ENCODE results near the gene IQCK.
"Not testable (repeated sequence)": the region's sequence is repeated elsewhere in the genome, so short reads cannot be mapped to it uniquely, and the experiment has no call there.

Gene IQCK

DNA sequence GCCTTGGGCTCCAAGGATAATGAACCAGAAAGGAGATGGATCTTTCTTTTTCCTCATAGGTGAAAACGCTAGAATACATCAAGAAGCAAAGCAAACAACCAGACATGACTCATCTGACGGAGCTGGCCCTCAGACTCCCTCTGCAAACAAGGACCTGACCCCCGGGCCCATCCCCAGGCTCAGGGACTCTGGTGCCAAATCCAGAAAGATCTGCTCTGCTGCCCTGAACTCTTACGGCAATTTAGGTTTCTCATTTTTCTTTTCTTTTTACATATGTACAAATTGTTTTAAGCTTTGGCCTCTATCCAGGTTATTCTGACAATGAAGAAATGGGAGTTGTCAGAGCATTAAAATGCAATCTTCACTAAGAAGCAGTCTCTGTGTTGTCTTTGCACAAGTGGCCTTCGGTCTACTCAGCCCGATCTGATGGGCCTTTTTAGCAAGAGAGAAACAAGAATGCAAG, 17.7 kb upstream of the IQCK start:
- no peak for DNase-seq

DNA sequence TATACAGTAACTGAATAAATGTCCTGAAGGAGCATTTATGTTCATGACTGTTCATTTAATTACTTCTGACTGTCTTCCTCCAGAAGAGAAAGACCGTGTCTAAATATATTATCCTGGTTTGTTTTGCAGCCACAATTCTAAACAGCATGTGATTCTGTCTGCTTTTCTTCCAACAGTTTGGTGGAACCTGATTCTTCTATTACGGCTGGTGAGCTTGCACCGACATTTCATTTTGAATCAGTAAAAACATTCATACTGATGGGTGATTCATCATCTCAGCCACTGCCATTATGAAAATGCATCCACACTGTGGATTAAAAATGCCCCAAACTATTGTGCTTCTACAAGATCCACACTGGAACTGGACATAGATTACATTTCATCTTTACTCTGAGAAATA, 17.0 kb upstream of the IQCK start:
- DNase-seq: no peak

DNA sequence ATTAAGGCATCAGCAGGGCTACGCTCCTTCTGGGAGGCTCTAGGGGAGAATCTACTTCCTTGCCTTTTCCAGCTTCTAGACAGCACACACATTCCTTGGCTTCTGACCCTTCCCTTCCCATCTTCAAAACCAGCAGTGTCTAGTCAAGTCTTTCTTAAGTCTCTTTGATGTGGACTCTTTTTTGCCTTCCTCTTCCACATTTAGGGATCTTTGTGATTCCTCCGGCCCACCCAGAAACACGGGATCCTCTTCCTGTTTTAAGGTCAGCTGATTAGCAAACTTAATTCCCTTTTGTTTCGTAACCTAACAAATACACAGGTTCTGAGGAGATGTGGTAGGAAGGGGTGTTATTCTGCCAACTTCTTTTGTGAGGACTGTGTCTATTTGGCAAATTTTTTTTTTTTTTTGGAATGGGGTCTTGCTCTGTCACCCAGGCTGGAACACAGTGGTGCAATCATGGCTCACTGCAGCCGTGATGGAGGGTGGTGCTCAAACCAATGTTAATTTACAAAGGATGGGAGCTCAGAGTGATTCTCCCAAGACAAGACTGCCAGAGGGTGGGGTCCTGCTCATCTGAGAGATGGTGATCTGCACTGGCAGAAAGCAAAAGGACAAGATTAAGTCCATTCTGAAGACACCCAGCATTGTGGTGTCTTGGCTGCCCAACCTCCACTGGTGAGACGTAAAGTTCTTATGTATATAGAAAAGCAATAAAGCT, 14.7 kb upstream of the IQCK start:
- no peak for DNase-seq

DNA sequence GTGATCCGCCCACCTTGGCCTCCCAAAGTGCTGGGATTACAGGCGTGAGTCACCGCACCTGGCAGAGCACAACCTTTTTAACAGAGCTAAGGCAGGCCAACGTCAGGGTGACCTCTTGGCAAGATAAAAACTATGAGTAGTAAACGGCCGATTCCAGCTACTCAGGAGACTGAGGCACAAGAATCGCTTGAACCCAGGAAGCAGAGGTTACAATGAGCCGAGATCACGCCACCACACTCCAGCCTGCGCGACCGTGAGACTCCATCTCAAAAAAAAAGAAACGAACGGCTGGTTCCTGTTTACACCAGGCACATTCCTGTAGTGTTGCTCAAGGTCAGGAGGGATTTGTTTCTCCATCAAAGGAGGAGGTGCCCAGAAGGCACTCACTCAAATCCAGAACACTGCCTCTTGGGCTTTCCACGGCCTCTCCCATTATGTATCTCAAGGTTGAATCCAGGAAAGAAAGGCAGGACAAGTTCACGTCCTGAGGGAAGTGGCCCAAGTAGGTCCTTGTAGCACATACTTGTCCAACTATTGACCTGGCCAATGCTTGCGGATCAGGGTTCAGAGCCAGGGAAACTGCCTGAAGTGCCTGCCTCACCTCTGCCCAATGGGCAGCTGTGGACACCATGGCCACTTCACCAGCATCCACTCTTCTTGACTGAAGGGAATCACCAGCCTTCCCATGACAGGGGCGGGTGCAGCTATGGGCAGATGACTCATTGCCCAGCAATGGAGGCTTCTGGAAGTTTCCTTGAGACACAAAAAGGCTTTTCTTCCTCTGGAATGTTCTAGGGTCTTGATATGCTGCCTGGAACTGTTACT, 13.5 kb upstream of the IQCK start:
- no peak for DNase-seq

DNA sequence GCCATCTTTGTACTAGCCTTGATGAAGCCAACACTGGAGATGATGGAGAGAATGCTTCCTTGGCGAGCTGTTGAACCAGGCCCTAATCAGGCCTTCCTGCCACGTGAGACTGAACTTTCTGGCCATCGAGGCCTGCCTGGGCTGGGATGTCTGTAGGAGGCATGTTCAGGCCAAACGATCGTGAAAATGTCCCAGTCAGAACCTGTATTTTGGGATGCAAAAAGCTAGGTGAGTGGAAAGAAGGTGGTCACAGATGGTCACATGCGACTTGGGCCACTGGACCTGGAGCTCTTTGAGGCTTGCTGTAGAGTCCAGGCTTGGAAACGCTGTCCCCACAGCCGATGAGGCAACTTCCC, 12.9 kb upstream of the IQCK start:
- DNase-seq: no peak

DNA sequence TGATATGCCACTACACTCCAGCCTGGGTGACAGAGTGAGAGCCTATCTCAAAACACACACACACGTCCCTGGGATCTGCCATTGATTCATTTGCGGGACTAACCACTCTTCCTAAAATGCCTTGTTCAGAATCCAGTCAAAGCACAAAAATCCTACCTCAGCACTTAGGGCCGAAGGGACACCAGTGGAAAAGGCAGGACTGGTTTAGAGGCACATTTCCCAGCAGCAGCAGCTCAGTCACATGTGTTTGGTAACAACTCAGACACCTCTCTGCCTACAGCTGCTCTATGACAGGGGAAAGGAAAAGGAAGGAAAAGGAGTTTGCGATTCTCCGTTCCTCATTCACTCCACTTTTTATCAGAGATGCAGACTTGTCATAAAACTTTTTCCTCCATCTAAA, 12.2 kb upstream of the IQCK start:
- no peak for DNase-seq

DNA sequence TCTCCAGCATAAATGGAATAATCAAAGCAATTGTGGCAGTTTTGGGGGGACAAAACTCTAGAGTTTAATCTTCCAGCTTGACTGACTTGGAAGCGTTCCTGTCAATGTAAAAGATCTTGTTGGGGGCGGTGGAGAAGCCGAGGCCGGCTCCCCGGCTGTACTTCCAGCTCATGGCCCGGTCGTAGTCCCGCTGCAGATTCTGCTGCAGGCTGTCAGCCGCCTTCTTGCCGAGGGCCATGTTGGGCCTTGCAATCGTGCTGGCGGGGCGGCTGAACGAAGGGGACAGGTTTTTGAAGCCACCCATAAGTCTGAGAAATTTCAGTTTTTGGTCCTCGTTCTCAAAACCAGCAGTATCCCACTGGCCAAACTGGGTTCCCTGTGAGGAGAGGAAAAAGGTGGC, 11.2 kb upstream of the IQCK start:
- no peak for DNase-seq

DNA sequence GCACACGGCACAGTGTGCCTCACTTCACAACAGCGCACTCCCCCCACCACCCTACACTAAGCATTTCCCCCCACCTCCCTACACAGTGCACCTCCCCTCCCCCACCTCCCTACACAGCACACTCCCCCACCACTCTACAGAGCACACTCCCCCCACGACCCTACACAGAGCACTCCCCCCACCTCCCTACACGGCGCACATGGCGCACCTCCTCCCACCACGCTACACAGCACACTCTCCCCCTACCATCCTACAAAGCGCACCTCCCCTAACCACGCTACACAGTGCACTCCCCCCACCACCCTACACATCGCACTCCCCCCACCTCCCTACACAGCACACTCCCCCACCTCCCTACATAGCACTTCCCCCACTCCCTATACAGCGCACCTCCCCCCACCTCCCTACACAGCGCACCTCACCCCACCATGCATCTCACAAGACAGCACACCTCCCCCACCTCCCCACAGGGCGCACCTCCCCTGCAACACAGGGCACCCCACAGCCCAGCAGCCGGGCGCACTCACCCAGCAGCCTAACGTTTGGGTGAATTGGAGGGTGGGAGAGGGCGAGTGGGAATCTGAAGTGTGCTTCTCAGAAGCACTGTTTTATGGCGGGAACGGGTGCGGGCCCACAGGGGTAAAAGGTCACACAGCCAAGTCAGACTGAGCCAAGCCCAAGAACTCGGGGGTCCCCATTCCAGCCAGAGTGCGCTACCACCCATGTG, 10.3 kb upstream of the IQCK start:
- no peak for DNase-seq

DNA sequence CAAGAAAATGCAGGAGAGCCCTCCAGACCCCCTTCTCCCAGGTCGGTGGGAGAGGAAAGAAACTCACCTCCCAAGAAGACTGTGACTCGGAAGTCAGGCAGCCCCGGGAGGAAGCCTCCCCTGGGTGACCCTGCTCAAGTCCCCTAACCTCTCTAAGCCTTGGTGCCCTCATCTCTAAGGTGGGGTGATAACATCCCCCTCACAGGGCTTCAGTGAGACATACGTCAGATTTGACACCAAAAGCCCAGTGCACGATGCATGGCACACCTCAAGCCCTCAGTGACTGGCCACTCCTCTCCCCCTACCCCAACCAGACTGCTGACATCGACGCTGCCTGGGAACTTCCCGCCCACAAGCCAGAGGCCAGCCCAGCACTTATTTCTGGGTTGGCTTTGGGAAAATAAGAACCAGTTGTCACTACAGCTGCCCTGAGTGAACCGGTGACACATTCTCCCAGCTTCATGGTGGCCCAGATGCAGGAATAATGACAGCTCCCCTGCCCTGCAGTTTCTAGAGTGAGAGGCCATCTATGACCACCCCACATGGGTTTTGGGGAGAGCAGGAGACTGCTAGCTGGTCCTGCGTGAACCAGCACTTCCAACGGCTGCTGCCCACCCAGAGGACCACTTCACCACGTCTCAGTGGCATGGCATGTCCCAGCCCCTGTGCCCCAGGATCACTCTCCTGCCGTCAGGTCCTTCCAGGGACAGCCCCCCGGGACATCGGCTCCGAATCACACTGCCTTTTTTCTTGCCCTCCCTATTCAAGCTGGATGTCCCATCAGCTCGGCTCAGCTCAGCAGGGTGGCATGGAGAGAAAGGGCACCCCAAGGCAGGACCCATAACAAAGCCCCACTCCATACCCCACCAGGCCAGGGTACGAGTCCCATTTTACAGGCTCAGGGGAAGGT, 9.5 kb upstream of the IQCK start:
- no peak for DNase-seq

DNA sequence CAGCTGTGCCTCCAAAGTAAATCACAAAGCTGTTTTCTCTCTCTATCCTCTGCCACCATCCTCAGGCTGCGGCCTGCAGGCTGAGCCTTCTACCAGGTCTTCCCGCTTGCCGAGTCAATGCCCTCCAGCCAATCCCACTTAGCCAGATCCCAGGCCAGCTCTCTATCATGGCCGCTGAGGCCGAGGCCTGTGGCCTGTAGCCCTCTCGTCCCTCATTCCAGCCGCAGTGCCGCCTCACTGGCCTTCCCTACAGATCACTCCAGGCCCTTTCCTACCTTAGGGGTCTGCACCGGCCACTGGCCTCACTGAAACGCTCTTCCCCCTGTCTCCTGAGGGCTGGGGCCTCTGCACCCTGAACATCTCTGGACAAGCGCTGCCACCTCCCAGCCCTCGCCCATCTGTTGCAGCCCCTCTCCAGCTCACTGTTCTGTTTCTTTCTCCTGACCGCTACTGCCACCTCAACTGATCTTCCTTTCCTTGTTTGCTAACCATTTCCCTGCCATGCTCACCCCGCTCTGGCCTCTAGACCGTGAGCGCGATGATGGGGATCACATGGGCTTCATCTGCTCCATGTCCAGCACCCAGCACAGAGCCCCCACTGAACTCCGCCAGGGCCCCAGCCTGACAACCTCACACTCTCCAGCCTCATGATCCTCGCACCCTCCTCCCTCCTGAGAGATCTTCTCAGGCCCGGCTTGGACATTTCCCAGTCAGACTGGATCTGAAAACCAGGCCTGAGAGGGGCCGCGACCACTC, 8.5 kb upstream of the IQCK start:
- no peak for DNase-seq

DNA sequence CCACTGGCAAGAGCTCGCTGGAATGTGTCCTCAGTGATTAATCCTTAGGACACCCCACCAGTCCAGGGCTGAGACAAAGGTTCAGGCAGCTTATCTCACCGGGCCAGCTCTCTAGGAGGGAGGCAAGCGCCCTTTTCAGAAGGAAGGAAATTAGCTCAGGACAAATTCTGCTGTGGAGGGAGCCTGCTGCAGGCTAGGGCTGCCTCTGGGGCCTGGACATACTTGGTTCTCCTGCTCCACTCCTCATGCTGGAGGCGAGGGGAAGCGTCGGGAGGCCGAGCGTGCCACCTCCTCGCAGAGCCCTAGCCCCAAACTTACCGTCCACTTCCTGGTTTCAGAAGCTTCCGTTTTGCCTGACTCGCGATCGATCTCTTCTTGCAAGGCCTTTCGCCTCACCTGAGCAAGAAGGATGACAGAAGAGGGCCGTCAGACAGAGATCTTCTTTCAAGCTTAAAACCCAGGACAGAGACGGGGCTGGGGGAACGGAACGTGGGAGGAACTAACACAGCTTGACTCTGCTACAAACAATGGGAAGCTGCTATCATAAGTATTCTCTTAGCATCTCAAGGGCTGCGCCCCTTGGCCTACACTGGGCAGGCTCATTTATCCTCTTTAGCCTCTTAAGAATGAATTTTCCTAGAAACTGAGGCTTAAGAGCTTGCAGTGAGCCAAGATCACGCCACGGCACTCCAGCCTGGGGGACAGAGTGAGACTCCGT, 7.7 kb upstream of the IQCK start:
- no peak for DNase-seq

DNA sequence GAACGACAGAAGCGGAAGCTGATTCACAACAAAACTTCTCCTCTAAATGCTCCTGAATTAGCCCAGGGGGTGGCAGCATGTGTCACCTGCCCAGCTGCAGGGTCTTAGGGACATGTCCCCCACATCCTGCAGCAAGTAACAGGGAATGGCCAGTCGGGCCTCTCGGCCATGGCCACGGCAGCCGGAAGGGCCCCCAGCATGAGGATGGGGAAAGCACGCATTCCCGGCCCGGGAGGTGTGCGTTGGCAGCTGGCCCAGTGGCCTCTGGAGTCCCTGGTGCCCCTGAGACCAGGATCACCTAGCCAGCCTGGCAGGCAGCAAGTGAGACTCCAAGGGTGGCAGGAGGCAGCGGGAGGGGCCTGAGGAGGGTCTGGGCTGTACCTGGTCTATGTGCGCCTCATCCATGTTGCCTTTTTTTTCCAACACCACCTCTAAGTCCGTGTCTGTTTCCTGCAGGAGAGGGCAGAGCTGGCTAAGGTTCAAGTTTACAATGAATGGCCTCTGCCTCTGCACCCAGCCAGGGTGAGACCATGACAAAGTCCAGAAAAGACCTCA, 7.0 kb upstream of the IQCK start:
- no peak for DNase-seq

DNA sequence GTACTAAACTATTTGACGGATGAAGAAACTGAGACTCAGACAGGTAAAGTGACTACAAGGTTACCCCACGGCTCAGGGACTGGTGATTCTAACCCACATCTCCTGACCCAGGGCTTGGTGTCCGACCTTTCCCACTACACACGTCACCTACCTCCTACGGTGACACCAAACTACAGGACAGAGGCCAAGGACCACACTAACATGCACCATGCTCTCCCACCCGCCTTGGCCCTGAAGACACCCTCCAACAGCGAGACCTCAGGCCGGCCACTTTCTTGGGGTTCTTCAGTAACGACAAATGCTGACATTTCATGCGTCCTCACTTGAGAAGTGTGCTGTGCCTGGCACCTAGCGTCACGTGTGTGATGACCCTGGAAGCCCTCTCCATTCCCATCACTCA, 6.4 kb upstream of the IQCK start:
- DNase-seq: no peak

DNA sequence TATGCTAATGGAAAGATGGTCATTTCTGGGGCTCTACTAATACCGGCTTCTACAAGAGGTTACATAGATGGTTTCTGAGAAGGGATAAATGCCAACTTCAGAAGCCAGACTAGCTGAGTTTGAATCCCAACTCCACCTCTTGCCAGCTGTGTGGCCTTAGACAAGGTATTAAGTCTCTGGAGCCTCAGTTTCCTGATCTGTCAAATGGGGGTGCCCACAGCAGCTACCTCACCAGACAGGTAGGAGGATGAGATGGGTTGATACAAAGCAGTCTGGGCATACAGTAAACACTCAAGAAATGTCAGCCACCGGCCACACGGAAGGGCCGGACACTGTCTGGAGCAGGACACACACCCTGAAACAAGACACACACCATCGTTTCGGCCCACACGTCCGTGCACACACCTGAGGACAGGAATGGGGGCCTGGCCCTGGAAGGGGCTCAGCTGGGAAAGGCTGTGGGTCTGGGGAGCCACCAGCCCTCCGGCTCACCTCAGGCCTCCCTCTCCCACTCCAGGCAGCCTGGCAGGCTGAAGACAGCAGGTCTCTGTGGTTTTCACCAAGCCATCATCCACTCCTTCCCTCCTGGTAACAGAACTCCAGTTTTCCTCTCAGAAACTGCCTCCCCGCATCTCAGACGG, 5.5 kb upstream of the IQCK start:
- DNase-seq: no peak

DNA sequence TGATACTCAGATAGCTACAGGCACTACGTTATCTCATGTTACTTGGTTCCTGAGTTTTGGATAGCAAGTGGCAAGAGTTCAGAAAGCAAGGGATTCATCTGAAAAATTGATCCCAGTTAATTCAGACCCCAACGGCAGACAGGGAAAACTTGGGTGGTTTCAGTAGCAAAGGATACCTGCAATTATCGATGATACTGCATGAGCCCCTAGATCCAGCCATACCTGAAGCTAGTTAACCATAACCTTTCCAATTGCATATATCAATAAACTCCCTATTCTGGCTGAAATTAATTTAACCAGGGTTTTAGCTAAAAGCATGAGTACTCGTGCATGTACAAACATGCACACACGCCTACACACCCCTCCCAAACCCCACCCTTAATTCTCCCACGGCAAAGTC, 4.4 kb upstream of the IQCK start:
- no peak for DNase-seq

DNA sequence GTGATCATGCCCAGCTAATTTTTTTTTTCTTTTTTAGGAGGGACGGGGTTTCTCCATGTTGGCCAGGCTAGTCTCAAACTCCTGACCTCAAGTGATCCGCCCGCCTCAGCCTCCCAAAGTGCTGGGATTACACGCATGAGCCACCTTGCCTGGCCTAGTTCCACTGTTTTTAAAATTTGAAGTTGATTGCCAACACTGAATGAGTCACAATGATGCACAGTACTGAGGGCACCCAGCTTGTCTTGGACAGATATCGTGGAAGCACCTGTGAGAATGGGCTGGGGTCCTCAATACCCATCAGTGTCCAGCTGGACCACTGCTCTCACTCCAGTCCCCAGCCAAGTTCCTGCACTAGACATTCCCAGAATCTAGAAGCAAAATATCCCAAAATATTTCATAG, 2.5 kb upstream of the IQCK start:
- DNase-seq: no peak

DNA sequence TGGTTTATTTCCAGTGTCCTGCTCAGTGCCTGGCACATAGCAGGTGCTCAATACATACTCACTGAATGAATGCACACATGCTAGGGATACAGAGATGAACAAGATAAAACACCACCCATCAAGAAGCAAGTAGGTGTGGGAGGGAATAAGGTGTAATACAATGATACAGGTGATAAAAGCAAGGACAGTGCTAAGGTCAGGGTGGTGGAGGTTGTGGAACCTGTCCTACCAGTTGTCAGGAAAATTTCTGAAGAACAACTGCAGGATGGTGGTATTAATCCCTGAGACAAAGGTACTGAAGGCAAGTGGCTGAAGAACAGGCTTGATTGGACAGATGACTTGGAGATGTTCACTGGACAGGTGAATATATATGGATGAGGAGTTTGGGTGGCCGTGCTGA, 1.9 kb upstream of the IQCK start:
- DNase-seq: no peak

DNA sequence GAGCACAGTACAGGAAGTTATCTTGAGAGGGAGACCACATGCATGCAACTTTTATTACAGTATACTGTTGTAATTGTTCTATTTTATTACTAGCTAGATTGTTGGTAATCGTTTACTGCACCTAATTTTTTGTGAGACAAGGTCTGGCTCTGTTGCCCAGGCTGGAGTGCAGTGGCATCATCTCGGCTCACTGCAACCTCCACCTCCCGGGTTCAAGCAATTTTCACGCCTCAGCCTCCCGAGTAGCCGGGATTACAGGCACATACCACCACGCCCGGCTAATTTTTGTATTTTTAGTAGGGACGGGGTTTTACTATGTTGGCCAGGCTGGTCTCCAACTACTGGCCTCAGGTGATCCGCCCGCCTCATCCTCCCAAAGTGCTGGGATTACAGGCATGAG, 1.3 kb upstream of the IQCK start:
- DNase-seq: not testable (repeated sequence)

DNA sequence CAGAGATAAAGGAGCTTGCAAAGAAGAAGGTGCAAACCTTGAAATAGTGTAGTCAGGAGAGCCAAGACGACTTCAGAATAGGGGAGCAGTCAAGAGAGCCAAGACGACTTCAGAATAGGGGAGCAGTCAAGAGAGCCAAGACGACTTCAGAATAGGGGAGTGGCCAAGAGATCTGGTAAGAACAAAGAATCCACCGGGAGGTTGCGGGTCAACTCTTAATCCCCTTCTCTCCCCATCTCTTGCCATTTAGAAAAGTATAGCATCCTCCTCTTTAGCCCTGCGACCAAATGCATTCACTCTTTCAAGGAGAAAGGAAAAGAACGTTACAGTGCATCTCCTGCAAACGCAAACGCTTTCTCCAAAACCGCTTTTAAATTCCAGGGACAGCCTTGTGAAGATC, 757 bp upstream of the IQCK start:
- no peak for DNase-seq

DNA sequence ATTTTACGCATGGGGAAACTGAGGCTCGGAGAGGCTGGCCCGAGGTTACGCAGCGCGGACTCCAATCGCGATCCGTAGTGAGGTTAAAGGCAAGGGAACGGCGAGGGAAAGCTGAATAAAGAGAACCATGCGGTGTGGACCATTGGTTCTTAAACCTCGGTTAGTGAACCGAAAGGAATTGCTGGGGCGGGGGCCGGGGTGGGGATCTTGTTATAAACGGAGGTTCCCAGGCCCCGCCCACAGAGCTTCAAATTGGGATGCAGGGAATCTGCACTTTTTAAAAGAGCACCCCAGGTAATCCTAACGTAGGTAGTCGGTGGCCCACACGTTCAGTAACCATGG, 524 bp downstream of the IQCK start:
- no peak for DNase-seq
